Right renal pelvis (tissue), 4 donors: ENCODE results near the gene ITGB1BP1. TPM values are rescaled to one million over a fixed set of nuclear protein-coding genes. Genes with fewer than 3 reads are reported as not detected.

Source experiments
- DNase-seq, 4 donors: peaks; one replicate each; pipeline ENCODE4 v3.0.0-alpha.2; 2013; ENCODE audit warnings: low read depth in 4 of 4, low spot score in 3 of 4, missing footprints in 1 of 4
- polyA plus RNA-seq, 4 donors: library from polyadenylated mRNA; unstranded; fragments of 120-200 nt; gene quantifications; one replicate each; pipeline ENCODE4 v1.2.1, GENCODE V29; 2013; ENCODE audit not compliant: insufficient read length in 4 of 4

The ITGB1BP1 gene
- polyA plus RNA-seq = 10 to 100 TPM; 71.4 to 98.3 (median 82.9) TPM

- DNase-seq = peak; percentile 97
Observed at GRCh38 chr2:9423100-9423921, at the start of gene ITGB1BP1, which contains the start of gene CPSF3. TSS of gene ITGB1BP1 (minus strand) at chr2:9423528. CDS start at chr2:9418697, 4,831 bp downstream. TSS of gene CPSF3 (plus strand) at chr2:9423654. CDS start at chr2:9423774, 120 bp downstream.

- DNase-seq = no peak
Observed at GRCh38 chr2:9472511-9472910, 49.2 kb upstream of the ITGB1BP1 start.

GRCh38 chr2:9471206-9471605 is 47.9 kb upstream of the ITGB1BP1 start:
- no peak for DNase-seq

- DNase-seq = no peak
Observed at GRCh38 chr2:9467687-9468086, 44.4 kb upstream of the ITGB1BP1 start.

GRCh38 chr2:9466147-9466683 is 42.9 kb upstream of the ITGB1BP1 start:
- DNase-seq = no peak

GRCh38 chr2:9465170-9465569 is 41.8 kb upstream of the ITGB1BP1 start:
- DNase-seq = no peak

- DNase-seq = no peak
Observed at GRCh38 chr2:9463698-9464034, 40.3 kb upstream of the ITGB1BP1 start.

- DNase-seq = no peak
Observed at GRCh38 chr2:9462886-9463697, 39.8 kb upstream of the ITGB1BP1 start.

GRCh38 chr2:9462313-9462712 is 39.0 kb upstream of the ITGB1BP1 start:
- no peak for DNase-seq

- no peak for DNase-seq
Observed at GRCh38 chr2:9461079-9461478, 37.8 kb upstream of the ITGB1BP1 start.

GRCh38 chr2:9460441-9461017 is 37.2 kb upstream of the ITGB1BP1 start:
- DNase-seq = no peak

GRCh38 chr2:9451231-9451630 is 27.9 kb upstream of the ITGB1BP1 start:
- no peak for DNase-seq

- no peak for DNase-seq
Observed at GRCh38 chr2:9445089-9445488, 21.8 kb upstream of the ITGB1BP1 start.

GRCh38 chr2:9443526-9443925 is 20.2 kb upstream of the ITGB1BP1 start:
- no peak for DNase-seq

- DNase-seq = no peak
Observed at GRCh38 chr2:9441556-9441955, 18.2 kb upstream of the ITGB1BP1 start.

- no peak for DNase-seq
Observed at GRCh38 chr2:9440058-9440727, 16.9 kb upstream of the ITGB1BP1 start.

GRCh38 chr2:9439536-9439935 is 16.2 kb upstream of the ITGB1BP1 start:
- no peak for DNase-seq

GRCh38 chr2:9434489-9434888 is 11.2 kb upstream of the ITGB1BP1 start:
- no peak for DNase-seq

- no peak for DNase-seq
Observed at GRCh38 chr2:9430316-9431293, 7.3 kb upstream of the ITGB1BP1 start.
